HG03342 (cell line): ENCODE data around the gene RGS17.

Experiments
- ATAC-seq: cut with Tn5 transposase; IDR thresholded peaks from one replicate; pipeline ENCODE4 v1.9.1; 2021; ENCODE audit warnings: mild to moderate bottlenecking, moderate library complexity; ENCODE audit not compliant: unreplicated experiment

Gene RGS17

DNA sequence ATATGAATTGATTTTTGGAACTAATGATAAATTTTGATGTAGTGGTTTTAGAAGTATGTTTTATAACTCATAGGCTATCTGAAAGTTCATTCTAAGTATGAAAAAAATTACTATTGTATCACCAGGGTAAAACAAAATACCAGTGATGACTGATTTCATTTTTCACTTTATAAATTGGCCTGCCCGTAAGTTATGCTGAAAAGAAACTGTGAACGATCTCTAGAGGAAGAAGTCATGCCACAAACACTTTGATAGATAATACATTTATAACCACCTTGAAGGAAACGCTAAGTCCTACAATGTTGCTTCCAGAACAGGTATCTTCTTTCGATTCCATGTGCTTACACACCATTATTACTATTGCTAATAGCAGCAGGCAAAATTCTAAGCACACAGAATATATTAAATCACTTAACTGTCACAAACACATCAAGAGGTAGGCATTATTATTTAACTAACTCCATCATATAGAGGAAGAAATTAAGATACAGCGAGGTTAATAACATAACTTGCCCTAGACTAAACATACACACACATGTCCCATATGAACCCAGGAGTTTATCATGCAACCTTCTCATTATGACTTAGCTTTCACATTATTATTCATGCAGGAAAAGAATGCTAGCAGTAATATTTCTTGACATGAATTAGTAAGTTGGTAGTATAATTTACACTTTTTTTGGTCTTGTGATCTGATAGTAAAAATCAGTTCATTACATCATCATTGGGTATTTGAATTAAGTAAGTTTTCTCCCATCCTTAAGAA, 44.7 kb downstream of the RGS17 start:
- ATAC-seq = no peak

DNA sequence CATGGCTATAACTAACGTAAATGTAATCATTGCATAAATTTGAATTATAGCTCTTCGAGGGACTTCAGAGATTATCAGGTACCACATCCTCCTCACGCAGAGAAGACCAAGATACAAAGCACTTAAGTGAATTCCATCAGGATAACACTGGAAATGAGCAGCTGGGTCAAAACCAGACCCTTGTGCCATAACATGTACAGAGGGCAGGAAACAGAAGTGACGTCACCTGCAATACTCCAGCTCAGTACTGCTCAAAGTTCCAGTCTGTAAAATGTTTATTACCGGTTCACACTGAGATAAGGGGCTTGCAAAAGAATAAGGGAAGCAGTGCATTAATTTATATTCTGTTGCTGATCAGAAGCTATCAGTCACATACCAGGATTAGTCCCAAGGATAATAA, 45.8 kb downstream of the RGS17 start:
- ATAC-seq = no peak

GRCh38 chr6:153084393-153084792, 46.7 kb downstream of the RGS17 start:
- no peak for ATAC-seq

- ATAC-seq = no peak
These were observed 47.2 kb downstream of the RGS17 start for GRCh38 chr6:153083869-153084268.

- no peak for ATAC-seq
These were observed 49.2 kb downstream of the RGS17 start for GRCh38 chr6:153081914-153082313.

GRCh38 chr6:153076431-153076830, 54.7 kb downstream of the RGS17 start:
- no peak for ATAC-seq

DNA sequence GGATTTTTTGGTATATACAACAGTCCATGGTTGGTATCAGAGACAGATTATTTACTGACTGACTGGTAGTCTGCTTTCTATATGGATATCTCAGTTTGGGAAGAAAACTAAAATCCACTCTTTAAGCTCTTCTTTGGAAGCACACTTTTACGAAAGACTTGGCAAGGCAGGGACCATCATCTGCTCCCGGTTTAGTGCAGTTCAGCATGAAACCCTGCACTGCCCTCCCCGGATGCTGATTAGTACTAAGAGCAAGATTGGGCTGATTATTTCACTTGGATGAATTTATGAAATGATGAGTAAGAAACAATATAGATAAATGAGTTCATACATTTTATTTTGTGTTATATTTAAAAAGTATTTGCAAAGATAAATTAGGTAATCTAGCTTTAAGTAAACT, 56.3 kb downstream of the RGS17 start:
- no peak for ATAC-seq

DNA sequence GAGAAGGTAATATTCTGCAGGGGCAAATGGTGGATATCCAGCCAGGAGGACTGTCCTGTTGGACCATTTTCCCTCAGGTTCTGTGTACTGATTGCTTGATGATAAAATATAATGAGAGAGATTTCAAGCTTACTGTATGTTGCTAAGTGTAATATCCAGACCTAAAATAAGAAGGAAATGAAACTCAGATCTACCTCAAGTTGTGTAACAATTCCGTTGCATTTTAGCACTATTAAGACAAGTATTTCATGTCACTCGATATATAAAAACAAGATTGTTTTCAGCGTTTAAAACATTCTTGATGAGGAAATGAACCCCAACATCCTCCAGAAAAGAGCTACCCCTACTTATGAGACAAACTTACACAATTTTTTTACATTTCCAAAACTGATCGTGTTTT, 57.2 kb downstream of the RGS17 start:
- ATAC-seq = no peak

DNA sequence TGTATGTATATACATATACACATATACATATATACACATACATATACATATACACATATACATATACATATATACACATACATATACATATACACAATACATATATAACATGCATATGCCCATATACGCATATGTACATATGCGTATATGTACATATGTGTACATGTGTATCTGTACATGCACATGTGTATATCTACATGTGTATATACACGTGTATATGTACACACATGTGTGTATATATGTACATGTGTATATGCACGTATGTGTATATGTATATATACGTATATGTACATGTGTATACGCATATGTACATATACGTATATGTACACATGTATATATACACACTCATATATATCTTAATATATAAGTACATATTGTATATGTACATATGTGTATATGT, 60.3 kb downstream of the RGS17 start:
- ATAC-seq = no peak

- ATAC-seq = no peak
These were observed 61.2 kb downstream of the RGS17 start for GRCh38 chr6:153069897-153070296.

- ATAC-seq = no peak
These were observed 65.9 kb downstream of the RGS17 start for GRCh38 chr6:153065222-153065621.

DNA sequence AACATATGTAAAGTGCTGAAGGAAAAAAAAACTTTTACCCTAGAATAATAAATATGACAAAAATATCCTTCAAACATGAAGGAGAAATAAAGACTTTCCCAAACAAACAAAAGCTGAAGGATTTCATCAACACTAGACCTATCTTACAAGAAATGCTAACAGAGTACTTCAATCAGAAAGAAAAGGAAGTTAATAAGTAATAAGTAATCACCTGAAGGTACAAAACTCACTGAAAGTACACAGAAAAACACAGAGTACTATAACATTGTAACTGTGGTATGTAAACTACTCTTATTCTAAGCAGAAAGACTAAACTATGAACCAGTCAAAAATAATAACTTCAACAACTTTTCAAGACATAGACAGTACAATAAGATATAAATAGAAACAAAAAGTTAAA, 67.1 kb downstream of the RGS17 start:
- ATAC-seq = no peak

- ATAC-seq = no peak
These were observed 68.6 kb downstream of the RGS17 start for GRCh38 chr6:153062516-153062915.

- no peak for ATAC-seq
These were observed 71.3 kb downstream of the RGS17 start for GRCh38 chr6:153059757-153060156.

- ATAC-seq = no peak
These were observed 71.8 kb downstream of the RGS17 start for GRCh38 chr6:153059311-153059710.

GRCh38 chr6:153058909-153059308, 72.2 kb downstream of the RGS17 start:
- no peak for ATAC-seq

- no peak for ATAC-seq
These were observed 72.8 kb downstream of the RGS17 start for GRCh38 chr6:153058291-153058690.

- no peak for ATAC-seq
These were observed 74.8 kb downstream of the RGS17 start for GRCh38 chr6:153056308-153056707.

DNA sequence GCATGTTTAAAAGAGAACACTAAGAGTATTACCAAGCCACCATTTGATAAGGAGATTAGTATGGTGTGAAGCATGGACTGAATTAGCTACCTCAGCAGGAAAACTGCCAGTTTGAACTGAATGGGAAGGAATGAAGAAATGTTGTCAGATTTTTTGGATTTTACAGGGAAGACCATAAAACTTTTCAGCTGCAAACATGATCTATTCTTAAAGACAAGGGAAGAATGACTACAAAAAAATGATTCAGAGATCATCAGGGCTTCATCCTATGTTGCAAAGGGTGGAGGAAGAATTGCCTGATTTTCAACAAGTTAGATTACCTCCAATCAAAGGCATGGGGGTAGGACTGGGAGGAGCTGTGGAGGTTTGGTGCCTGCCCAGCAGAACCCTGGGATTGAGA, 79.3 kb downstream of the RGS17 start:
- no peak for ATAC-seq

GRCh38 chr6:153048631-153049030, 82.5 kb downstream of the RGS17 start:
- no peak for ATAC-seq

GRCh38 chr6:153047386-153047785, 83.7 kb downstream of the RGS17 start:
- ATAC-seq = no peak

DNA sequence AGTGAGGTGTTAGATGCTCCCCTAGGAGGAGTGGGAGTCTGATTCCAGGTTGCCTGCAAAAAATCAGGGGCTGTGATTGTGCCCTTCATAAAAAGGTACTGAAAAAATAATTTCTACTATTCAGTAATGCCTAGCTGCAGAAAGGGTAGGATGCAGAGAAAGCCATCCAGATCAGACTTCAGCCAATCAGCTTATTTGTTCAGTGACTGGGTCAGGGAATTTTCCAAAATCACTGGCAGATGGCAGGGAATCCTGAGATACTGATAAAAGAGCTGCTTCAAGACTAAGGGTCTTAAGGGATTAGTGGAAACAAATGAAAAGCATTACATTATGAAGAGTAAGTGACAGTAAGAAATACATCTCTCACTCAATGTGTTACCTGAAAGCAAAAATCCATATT, 85.8 kb downstream of the RGS17 start:
- ATAC-seq = no peak

- ATAC-seq = no peak
These were observed 86.8 kb downstream of the RGS17 start for GRCh38 chr6:153044295-153044694.
